Neuronal stem cell (in vitro differentiated cells): ENCODE measurements around the gene SH3RF2.
A peak's percentile ranks its signal among the peaks of the same experiment; 100 is the strongest.

Experiments used
- DNase-seq: peaks from one replicate; pipeline ENCODE4 v3.0.0-alpha.2; 2013; ENCODE audit warnings: low spot score
- H2AFZ ChIP-seq: one replicate; pipeline ENCODE4 v1.6.1; 2013; ENCODE audit warnings: mild to moderate bottlenecking, low read length, inconsistent platforms
- H2AK5ac ChIP-seq: 2 replicates; pipeline ENCODE4 v1.6.1; 2013; ENCODE audit warnings: low read depth, mild to moderate bottlenecking, inconsistent platforms, low read length, moderate library complexity, mixed read lengths
- H2BK120ac ChIP-seq: 2 replicates; pipeline ENCODE4 v1.6.1; 2013; ENCODE audit warnings: low read depth, mild to moderate bottlenecking, inconsistent platforms, low read length, moderate library complexity, mixed read lengths
- H2BK12ac ChIP-seq: one replicate; pipeline ENCODE4 v1.6.1; 2013; ENCODE audit warnings: low read length, inconsistent platforms
- H2BK15ac ChIP-seq: 2 replicates; pipeline ENCODE4 v1.6.1; 2013; ENCODE audit warnings: mild to moderate bottlenecking, low read length, inconsistent platforms, mixed read lengths
- H2BK5ac ChIP-seq: one replicate; pipeline ENCODE4 v1.6.1; 2013; ENCODE audit warnings: inconsistent platforms, mild to moderate bottlenecking, low read length, moderate library complexity
- H3K14ac ChIP-seq: one replicate; pipeline ENCODE4 v1.6.1; 2013; ENCODE audit warnings: low read length, inconsistent platforms
- H3K18ac ChIP-seq: 2 replicates; pipeline ENCODE4 v1.6.1; 2013; ENCODE audit warnings: low read length, inconsistent platforms
- H3K23ac ChIP-seq: 2 replicates; pipeline ENCODE4 v1.6.1; 2013; ENCODE audit warnings: low read depth, mild to moderate bottlenecking, mixed read lengths, low read length, inconsistent platforms; ENCODE audit not compliant: poor library complexity
- H3K27ac ChIP-seq: replicated peaks from 3 replicates; pipeline ENCODE4 v1.5.1; 2013; ENCODE audit warnings: low read length, inconsistent platforms
- H3K27me3 ChIP-seq, 3 experiments: 2 replicates each; pipeline ENCODE4 v1.6.1; 2013; ENCODE audit warnings: low read length in 3 of 3, mild to moderate bottlenecking in 2 of 3, inconsistent platforms in 1 of 3, low read depth in 1 of 3, mixed read lengths in 1 of 3, moderate library complexity in 1 of 3; ENCODE audit not compliant: control insufficient read depth in 3 of 3, insufficient read depth in 3 of 3
- H3K36me3 ChIP-seq, 2 donors: replicated peaks in 1 of 2; 2 replicates each; pipeline ENCODE4 v1.6.1; 2013; ENCODE audit warnings: low read length in 2 of 2; ENCODE audit not compliant: control insufficient read depth in 2 of 2, insufficient read depth in 2 of 2
- H3K4ac ChIP-seq: 2 replicates; pipeline ENCODE4 v1.6.1; 2013; ENCODE audit warnings: inconsistent platforms, mild to moderate bottlenecking, low read length, moderate library complexity
- H3K4me1 ChIP-seq, 2 donors: 1 replicate in 1 of 2; 2 replicates in 1 of 2; pipeline ENCODE4 v1.6.1; 2013; ENCODE audit warnings: low read length in 2 of 2, low read depth in 1 of 2; ENCODE audit not compliant: control insufficient read depth in 2 of 2, insufficient read depth in 1 of 2
- H3K4me2 ChIP-seq: one replicate; pipeline ENCODE4 v1.6.1; 2013; ENCODE audit warnings: mild to moderate bottlenecking, low read length, inconsistent platforms; ENCODE audit not compliant: insufficient read depth, poor library complexity, severe bottlenecking
- H3K4me3 ChIP-seq, 2 donors: 2 replicates each; pipeline ENCODE4 v1.5.1; 2013; ENCODE audit warnings: low read length in 2 of 2, mild to moderate bottlenecking in 2 of 2, inconsistent platforms in 1 of 2, moderate library complexity in 1 of 2
- H3K79me1 ChIP-seq: one replicate; pipeline ENCODE4 v1.6.1; 2013; ENCODE audit warnings: low read depth, mild to moderate bottlenecking, inconsistent platforms, low read length, moderate library complexity
- H3K9ac ChIP-seq: one replicate; pipeline ENCODE4 v1.6.1; 2013; ENCODE audit warnings: mild to moderate bottlenecking, low read depth, low read length, inconsistent platforms; ENCODE audit not compliant: poor library complexity
- H3K9me3 ChIP-seq, 2 donors: replicated peaks in 1 of 2; 2 replicates each; pipeline versions ENCODE3 to v1.6.1; 2013; ENCODE audit warnings: low read length in 2 of 2, mild to moderate bottlenecking in 2 of 2, inconsistent platforms in 1 of 2, low read depth in 1 of 2, mixed read lengths in 1 of 2, moderate library complexity in 1 of 2; ENCODE audit not compliant: control insufficient read depth in 2 of 2, insufficient read depth in 1 of 2
- H4K8ac ChIP-seq: one replicate; pipeline ENCODE4 v1.6.1; 2013; ENCODE audit warnings: low read depth, mild to moderate bottlenecking, inconsistent platforms, low read length, moderate library complexity
- H4K91ac ChIP-seq: one replicate; pipeline ENCODE4 v1.6.1; 2013; ENCODE audit warnings: low read length, low read depth, mild to moderate bottlenecking, inconsistent platforms; ENCODE audit not compliant: poor library complexity
- WGBS, 2 donors: extraction: QIAGEN DNeasy Blood & Tissue Kit; methylation state at CpG; one replicate each; pipeline ENCODE4 v1.1.7; 2013; ENCODE audit warnings: missing lambda C conversion rate in 2 of 2, mixed read lengths in 1 of 2; ENCODE audit not compliant: insufficient read length in 2 of 2, insufficient replicate concordance in 1 of 2; ENCODE audit errors: extremely low coverage in 2 of 2; 5-methylcytosine and 5-hydroxymethylcytosine counted together

The SH3RF2 gene

DNA sequence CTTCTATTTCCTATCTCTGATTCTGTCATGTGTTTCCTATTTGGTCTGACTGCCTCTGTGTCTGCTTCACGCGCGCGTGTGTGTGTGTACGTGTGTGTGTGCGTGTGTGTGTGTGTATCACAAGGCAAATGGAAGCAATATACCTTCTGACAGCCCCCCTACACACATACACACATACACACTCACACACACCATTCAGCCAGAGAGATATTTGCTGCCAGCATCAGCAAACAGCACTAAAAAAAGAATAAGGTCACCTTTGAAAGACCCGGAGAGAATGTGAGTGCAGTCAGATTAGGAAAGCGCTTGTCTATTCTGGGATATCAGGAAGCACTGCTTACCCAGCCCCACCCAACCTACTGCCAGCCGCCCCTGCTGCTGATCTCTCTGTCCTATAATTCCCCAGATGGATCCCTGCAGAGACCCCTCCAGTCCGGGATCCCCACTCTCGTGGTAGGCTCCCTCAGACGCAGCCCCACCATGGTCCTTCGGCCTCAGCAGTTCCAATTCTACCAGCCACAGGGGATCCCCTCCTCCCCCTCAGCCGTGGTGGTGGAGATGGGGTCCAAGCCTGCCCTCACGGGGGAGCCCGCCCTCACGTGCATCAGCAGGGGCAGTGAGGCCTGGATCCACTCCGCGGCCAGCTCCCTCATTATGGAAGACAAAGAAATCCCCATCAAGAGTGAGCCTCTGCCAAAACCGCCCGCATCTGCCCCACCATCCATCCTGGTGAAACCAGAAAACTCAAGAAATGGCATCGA is 123.3 kb downstream of the SH3RF2 start:
- no peak overlapping the region for H2BK5ac ChIP-seq
- H3K4me3 ChIP-seq: no peak overlapping the region
- H3K4ac ChIP-seq: no peak overlapping the region
- H4K8ac ChIP-seq: no peak overlapping the region
- no peaks in the 10 kb centered on the region for H3K36me3 ChIP-seq
- no peak overlapping the region for H3K14ac ChIP-seq
- H2AFZ ChIP-seq: no peak overlapping the region
- DNase-seq: no peak
- no CpG with 5 or more reads among the region's 22 CpGs for WGBS, 2 donors
- H3K9me3 ChIP-seq: no peaks in the 10 kb centered on the region
- H3K23ac ChIP-seq: no peak overlapping the region
- H3K9ac ChIP-seq: no peak overlapping the region
- H2AK5ac ChIP-seq: no peak overlapping the region
- peak overlapping the region; percentile 2 for H4K91ac ChIP-seq
- H3K4me1 ChIP-seq: peaks cover 0 to 5% of the 10 kb centered on the region in 2 donors
- peaks cover 0 to 6% (median 0%) of the 10 kb centered on the region in 3 experiments for H3K27me3 ChIP-seq
- H2BK12ac ChIP-seq: no peak overlapping the region
- peak overlapping the region; percentile 24 for H3K18ac ChIP-seq
- no peak overlapping the region for H2BK15ac ChIP-seq
- H3K4me2 ChIP-seq: no peak overlapping the region
- H3K27ac ChIP-seq: no peak overlapping the region
- no peaks in the 10 kb centered on the region for H3K79me1 ChIP-seq
- no peak overlapping the region for H2BK120ac ChIP-seq

GRCh38 chr5:146060221-146060585 is 123.8 kb downstream of the SH3RF2 start:
- no peaks in the 10 kb centered on the region for H3K36me3 ChIP-seq
- no peak overlapping the region for H3K23ac ChIP-seq

GRCh38 chr5:146066968-146067367 is 130.6 kb downstream of the SH3RF2 start:
- H3K27me3 ChIP-seq: no peaks in the 10 kb centered on the region
- H2BK15ac ChIP-seq: no peak overlapping the region
- no peak overlapping the region for H4K91ac ChIP-seq
- H4K8ac ChIP-seq: no peak overlapping the region
- no peak overlapping the region for H3K27ac ChIP-seq
- H3K18ac ChIP-seq: no peak overlapping the region
- H2AFZ ChIP-seq: no peak overlapping the region
- no peaks in the 10 kb centered on the region for H3K36me3 ChIP-seq
- no peak overlapping the region for H3K23ac ChIP-seq
- H2AK5ac ChIP-seq: no peak overlapping the region
- H3K4ac ChIP-seq: no peak overlapping the region
- H2BK120ac ChIP-seq: no peak overlapping the region
- DNase-seq: no peak
- no peak overlapping the region for H3K14ac ChIP-seq
- H3K4me3 ChIP-seq: no peak overlapping the region
- H2BK12ac ChIP-seq: no peak overlapping the region
- H3K9ac ChIP-seq: no peak overlapping the region
- no peaks in the 10 kb centered on the region for H3K79me1 ChIP-seq
- no peaks in the 10 kb centered on the region for H3K4me1 ChIP-seq
- H2BK5ac ChIP-seq: no peak overlapping the region
- no CpG with 5 or more reads among the region's 8 CpGs for WGBS, 2 donors
- no peaks in the 10 kb centered on the region for H3K9me3 ChIP-seq
- H3K4me2 ChIP-seq: no peak overlapping the region

More at GRCh38 chr5:146060221-146060585, 123.8 kb downstream of the SH3RF2 start:
- Histone ChIP-seq H3K9ac (no peak overlapping the region), H4K91ac (no peak overlapping the region), H3K27me3 (peaks cover 0 to 6% (median 0%) of the 10 kb centered on the region in 3 experiments), H3K14ac (no peak overlapping the region), H3K27ac (no peak overlapping the region), H2BK5ac (no peak overlapping the region), H3K79me1 (no peaks in the 10 kb centered on the region), H3K4me1 (peaks cover 0 to 5% of the 10 kb centered on the region in 2 donors), H2BK12ac (no peak overlapping the region), H4K8ac (no peak overlapping the region), H2AFZ (no peak overlapping the region), H3K4ac (no peak overlapping the region), H2BK15ac (no peak overlapping the region), H2BK120ac (no peak overlapping the region), H3K4me2 (no peak overlapping the region), H2AK5ac (no peak overlapping the region), H3K9me3 (no peaks in the 10 kb centered on the region), H3K18ac (no peak overlapping the region), H3K4me3 (no peak overlapping the region)
- no CpG with 5 or more reads among the region's 5 CpGs for WGBS, 2 donors
- no peak for DNase-seq

- Histone ChIP-seq H3K23ac (no peak overlapping the region), H3K14ac (no peak overlapping the region)
- WGBS, 2 donors: no CpG with 5 or more reads among the region's 9 CpGs
Measured at GRCh38 chr5:146068206-146068605, 131.8 kb downstream of the SH3RF2 start.

More at GRCh38 chr5:146068206-146068605, 131.8 kb downstream of the SH3RF2 start:
- Histone ChIP-seq H4K91ac (no peak overlapping the region), H3K9ac (no peak overlapping the region), H2BK5ac (no peak overlapping the region), H3K27me3 (no peaks in the 10 kb centered on the region), H2AFZ (no peak overlapping the region), H3K27ac (no peak overlapping the region), H2AK5ac (no peak overlapping the region), H2BK15ac (no peak overlapping the region), H2BK12ac (no peak overlapping the region), H3K4ac (no peak overlapping the region), H3K4me2 (no peak overlapping the region), H3K18ac (peak overlapping the region; percentile 1), H2BK120ac (no peak overlapping the region), H3K36me3 (no peaks in the 10 kb centered on the region), H3K79me1 (no peaks in the 10 kb centered on the region), H4K8ac (no peak overlapping the region), H3K4me3 (no peak overlapping the region), H3K9me3 (no peaks in the 10 kb centered on the region), H3K4me1 (peaks cover 0 to 2% of the 10 kb centered on the region in 2 donors)
- no peak for DNase-seq
